HepG2 (cell line): ENCODE measurements around the gene GZF1.
A peak's percentile ranks its signal among the peaks of the same experiment; 100 is the strongest.

ENCODE experiments used
- CTCF ChIP-seq: sonication (generic); formaldehyde crosslinking; IDR thresholded peaks from 2 replicates; pipeline ENCODE4 v1.5.0; 2020; ENCODE audit warnings: mild to moderate bottlenecking, missing genetic modification reagents, moderate library complexity
- EZH2 ChIP-seq: conservative IDR thresholded peaks from 2 replicates; pipeline ENCODE4 v1.6.1; 2012; ENCODE audit warnings: mild to moderate bottlenecking, low read depth, low read length, moderate library complexity
- NONO ChIP-seq, 2 experiments: fragments of 450-650 bp in 1 of 2; sonication (generic) in 1 of 2; formaldehyde crosslinking in 1 of 2; IDR thresholded peaks in 1 of 2; conservative IDR thresholded peaks in 1 of 2; 2 replicates each; pipeline versions ENCODE4 v1.6.1 to v1.8.0; 2017 to 2022; ENCODE audit warnings: mild to moderate bottlenecking in 1 of 2, missing genetic modification reagents in 1 of 2, moderate library complexity in 1 of 2
- POLR2A ChIP-seq, 2 experiments: IDR thresholded peaks; 2 replicates each; pipeline ENCODE4 v1.6.1; 2011; ENCODE audit warnings: low read depth in 2 of 2, low read length in 2 of 2, mild to moderate bottlenecking in 1 of 2, moderate library complexity in 1 of 2; ENCODE audit not compliant: insufficient read depth in 1 of 2
- ZNF30 ChIP-seq: sonication (generic); formaldehyde crosslinking; IDR thresholded peaks from 2 replicates; pipeline ENCODE4 v1.5.0; 2020; ENCODE audit warnings: mild to moderate bottlenecking, missing genetic modification reagents

- TF ChIP-seq CTCF (CRISPR knock-in tag) (no peak), NONO (IDR thresholded peaks at IDR 0.05) (no peak), NONO (CRISPR knock-in tag; conservative IDR thresholded peaks at IDR 0.05) (no peak), EZH2 (no peak), ZNF30 (CRISPR knock-in tag) (no peak), POLR2A (IDR thresholded peaks at IDR 0.05; ENCODE audit: insufficient read depth in 1 of 2, low read depth in 2 of 2, low read length in 2 of 2) (peak in 1 of 2 experiments; percentile 19; a peak in 1 of 4 replicates)
These were observed 8.3 kb downstream of the GZF1 start for GRCh38 chr20:23370274-23370673.
